ENCODE measurements around the gene WFIKKN2.
"Not testable (repeated sequence)": the region's sequence is repeated elsewhere in the genome, so short reads cannot be mapped to it uniquely, and the experiment has no call there.

WFIKKN2 gene

DNA sequence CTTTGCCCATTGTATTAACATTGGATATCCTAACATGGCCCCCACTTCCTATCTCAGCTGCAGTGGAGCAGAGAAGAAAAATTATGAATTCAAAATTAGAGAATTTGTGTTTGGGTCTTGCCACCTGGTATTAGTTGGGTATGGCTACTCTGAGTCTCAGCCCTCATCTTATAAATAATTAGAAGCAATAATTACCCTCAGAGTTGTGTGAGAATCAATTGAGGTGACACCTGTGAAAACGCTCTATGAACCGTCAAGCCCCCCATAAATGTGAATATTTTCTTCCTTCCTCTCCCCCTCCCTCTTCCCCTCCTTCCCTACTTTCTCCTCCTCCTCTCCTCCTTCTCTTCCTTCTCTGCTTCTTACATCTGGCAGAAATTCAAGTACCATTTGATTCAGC lies 39.7 kb downstream of the WFIKKN2 start:
- no peak for DNase-seq (ENCODE audit: low read depth in 2 of 2)

DNA sequence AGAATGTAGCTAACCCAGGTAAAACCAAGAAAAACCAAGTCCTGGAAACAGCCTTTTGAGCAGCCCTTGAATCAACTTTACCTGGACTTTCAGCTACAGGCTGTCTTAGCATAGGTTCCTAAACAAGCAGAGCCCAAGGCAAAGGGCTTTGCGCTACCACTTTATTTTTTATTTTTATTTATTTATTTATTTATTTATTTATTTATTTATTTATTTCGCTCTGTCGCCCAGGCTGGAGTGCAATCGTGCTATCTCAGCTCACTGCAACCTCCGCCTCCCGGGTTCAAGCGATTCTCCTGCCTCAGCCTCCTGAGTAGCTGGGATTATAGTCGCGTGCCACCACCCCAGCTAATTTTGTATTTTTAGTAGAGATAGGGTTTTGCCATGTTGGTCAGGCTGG lies 41.7 kb downstream of the WFIKKN2 start:
- not testable (repeated sequence) for DNase-seq (ENCODE audit: low read depth in 2 of 2)

DNA sequence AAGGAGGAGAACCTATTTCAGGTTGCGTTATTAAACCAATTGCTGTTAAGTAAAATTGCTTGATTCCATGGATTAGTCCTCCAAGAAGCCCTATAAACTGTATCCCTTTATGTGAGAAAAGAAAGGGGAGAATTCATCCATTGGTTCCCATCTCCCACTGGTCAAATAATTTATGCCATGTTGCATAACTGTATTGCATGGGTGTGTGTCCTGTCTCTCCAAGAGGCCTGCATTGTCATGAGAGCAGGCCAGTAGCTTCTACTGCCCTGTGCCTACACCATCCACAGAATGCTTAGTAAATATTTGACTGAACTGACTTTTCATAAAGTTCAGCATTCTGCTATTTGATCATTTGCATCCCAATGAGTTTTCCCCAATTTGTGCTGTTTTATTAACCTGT lies 42.5 kb downstream of the WFIKKN2 start:
- DNase-seq (ENCODE audit: low read depth in 2 of 2), result no peak

DNA sequence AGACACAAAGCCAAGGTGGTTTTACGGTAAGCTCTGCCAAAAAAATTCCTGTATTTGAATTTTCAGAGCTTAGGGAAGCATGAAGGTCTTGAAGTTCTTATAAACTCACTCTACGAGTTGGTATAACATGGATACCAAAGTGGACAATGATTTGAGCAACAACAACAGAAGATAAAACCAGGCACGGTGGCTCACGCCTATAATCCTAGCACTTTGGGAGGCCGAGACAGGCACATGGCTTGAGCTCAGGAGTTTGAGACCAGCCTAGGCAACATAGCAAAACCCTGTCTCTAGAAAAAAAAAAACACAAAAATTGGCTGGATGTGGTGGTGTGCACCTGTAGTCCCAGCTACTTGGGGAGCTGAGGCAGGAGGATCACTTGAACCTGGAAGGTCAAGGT lies 43.7 kb downstream of the WFIKKN2 start:
- DNase-seq (ENCODE audit: low read depth in 2 of 2), result no peak

DNA sequence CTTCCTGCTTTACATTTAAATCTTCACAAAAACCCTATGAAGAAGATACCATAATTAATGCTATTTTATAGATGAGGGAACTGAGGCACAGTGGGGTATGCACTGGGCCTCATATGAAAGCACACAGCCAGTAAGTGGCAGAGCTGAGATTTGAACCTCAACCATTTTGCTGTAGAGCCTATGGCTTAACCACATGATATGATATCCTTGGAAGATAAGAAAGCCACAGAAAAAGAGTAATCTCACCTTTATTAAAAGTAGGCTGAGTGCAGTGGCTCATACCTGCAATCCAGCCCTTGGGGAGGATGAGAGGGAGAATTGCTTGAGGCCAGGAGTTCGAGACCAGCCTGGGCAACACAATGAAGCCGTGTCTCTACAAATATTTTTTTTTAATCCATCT lies 45.8 kb downstream of the WFIKKN2 start:
- DNase-seq (ENCODE audit: low read depth in 2 of 2), result no peak

DNA sequence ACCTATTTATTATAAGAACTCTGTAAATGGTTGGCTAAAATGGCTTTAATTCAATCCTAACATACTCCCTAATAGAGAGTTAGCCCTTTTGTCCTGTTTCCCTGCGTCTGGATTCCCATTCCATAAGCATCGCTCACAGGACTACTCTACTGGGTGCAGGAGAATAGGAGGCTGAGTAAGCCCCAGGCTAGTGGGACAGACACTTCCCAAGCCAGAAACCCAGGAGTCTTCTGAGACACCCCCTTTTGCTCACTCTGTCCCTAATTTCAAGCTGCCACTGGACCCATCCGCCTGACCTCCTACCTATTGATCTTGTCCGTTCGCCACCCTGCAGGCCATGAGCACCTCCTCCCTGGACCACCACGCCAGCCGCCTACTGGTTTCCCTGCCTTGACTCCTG lies 47.5 kb downstream of the WFIKKN2 start:
- DNase-seq (ENCODE audit: low read depth in 2 of 2), result no peak

DNA sequence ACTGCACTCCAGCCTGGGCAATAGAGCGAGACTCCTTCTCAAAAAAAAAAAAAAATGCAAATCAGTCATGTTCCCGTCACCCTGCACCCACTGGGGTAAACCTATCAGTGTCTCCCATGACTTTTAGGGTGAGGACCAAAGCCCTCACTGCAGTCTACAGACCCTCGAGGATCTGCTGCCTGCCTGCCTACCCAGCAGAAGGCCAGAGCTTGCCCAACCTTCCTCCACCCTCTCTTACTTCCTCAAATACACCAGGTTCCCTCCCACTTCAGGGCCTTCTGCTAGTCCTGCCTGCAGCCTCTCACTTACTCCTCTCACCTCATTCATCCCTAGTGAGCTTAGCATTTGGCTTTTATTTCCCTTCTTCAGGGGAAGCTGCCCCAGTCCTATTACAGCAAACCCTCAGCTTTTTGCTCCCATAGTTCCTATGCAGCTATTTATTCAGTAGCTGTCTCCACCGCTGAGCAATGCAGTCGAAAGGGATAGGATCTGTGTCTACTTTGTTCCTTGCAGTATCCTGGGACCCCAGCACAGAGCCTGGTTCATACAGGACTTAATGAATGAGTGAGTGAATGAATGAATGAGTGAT lies 48.6 kb downstream of the WFIKKN2 start:
- no peak for DNase-seq (ENCODE audit: low read depth in 2 of 2)

DNA sequence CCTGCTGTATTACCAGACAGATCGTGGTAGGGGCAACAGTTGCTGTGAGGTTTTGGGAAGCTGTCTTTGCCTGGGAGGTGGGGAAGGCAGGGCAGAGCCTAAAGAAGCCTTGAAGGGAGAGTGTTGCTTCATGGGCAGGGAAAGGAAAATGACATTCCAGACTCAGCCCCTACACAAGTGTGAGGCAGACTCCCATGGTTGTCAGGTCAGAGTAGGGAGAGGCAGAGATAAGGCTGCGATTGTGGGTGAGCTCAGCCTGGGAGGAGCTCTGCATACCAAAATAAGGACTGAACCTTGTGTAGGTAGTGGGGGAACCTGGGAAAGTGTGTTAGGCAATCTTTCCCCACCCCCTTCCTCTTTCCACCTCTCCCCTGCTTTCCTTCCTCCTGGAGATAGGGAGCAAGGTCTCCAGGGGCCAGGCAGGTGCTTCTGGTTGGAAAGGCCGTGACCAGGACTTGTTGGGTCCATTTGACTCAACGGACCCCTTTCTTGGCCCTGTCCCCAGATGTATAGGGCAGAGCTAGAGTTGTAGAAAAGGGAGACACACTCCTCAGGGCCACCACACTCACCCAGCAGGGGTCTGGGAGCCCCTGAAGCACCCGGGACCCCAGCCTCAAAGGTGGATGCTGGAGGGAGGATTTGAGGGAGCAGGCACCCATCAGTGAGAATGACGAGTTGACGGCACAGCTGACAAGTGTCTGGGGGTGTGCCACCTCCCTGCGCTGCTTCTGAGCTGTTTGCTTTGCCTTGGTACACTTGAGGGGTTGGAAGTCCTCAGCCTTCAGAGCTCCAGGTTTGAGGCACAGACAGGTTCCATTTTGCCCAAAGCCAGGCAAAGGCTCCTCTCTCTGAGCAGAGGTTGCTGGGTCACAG lies 49.3 kb downstream of the WFIKKN2 start:
- no peak for DNase-seq (ENCODE audit: low read depth in 2 of 2)

DNA sequence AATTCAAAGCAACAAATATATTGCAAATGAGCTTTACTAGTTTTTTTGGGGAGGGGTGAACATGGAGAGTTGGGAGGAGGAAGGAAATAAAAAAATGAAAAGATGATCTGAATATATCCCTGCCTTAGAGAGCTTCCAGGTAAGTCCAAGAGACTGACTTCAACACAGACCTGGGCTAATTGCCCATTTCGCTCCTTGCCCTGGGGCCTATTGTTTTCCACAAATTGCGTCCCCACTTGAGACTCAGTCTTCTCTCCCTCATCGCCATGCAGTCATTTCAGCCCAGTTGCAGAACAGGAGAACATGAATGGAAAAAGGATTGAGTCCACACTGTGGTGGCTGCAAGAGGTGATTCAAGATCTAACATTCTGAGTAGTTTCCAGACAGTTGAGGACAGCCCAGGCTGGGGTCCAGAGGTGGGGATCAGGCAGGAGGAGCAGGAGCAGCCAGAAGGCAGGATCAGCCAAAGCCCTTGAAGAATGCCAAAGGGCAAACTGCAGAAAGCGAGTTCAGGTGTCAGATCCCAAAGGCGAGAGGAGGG lies 52.4 kb downstream of the WFIKKN2 start:
- DNase-seq (ENCODE audit: low read depth in 2 of 2), result no peak

DNA sequence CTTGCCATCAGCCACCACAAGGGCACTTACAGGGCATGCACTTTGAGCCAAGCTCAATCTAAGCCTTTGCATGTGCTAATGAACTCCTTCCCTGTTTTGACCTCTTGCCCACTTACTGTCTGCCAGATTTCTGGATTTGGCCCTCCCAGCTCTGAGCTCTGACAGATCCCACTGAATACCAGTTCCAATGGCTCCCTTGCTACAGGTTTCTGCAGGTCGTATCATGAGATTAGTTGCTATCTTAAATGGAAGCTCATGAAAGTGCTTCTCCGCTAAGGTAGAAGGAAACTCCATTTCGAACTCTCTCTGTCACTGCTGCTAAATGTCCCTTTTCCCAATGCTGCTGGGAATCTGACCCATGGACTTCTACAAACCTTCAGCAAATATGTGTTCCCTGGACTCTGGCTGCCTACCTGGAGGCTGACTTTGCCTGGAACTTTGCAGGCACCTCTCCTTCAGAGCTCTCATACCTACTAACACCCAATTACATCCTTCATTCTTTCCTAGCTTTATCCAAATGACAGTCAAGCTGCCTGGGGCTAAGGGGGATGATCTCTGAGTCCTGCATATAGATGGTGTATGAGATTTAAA lies 54.2 kb downstream of the WFIKKN2 start:
- DNase-seq (ENCODE audit: low read depth in 2 of 2), result no peak

DNA sequence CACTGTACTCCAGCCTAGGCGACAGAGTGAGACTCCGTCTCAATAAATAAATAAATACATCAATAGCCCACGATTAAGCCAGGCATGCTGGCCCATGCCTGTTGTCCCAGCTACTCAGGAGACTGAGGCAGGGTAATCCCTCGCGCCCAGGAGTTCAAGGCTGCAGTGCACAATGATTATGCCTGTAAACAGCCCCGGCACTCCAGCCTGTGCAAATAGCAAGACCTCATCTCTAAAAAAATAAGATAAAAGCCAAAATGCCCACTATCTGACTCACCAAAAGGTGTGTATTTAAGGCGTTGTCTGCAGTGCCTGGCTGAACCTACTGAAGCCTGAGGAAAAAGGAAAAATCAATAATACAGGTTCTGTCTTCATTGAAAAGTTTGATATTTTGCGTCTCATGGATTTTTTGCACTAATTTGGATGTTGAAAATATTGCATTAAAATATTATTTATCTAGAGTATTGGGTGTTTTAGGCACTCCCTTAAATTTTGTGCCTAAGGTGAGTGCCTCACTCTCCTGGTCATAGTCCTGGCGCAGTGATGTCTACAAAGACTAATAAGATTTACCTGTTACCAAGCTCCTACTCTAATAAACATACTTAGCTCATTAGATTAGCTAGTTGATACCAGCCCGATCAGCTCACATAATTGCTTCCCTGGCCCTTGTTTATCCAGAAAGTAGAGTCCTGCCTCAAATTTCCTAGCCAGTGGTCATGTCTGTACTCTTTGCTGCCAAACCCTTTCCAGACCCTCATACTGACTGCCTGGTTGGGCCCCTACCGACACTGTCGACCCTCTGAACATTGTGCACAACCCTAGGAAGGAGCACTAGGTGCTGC lies 55.5 kb downstream of the WFIKKN2 start:
- DNase-seq (ENCODE audit: low read depth in 2 of 2), result no peak

DNA sequence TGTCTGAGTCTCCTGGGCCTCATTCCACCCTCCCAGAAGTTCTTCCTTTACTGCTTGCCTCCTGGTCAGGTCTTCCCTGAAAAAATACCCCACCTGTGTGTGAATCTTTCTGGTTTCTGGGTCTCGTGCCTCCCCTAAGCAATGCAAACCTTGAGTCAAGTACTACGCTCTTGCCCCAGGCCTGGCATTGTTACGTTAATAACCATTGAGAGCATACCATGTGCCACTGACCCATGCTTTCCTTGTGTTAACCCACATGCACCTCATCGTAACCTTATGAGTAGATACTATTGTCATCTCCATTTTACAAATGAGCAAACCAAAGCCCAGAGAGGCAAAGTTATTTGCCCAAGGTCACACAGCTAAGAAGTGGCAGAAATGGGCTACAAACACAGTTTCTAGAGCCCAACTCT lies 56.2 kb downstream of the WFIKKN2 start:
- no peak for DNase-seq (ENCODE audit: low read depth in 2 of 2)

Data from stimulated activated CD8-positive, alpha-beta memory T cell treated with anti-CD3 and anti-CD28 coated beads, Interleukin-15, amount 100 ng/mL, for 48 hours (primary cell).